A673 (cell line): ENCODE results near the gene CD180.

Experiments used
- CTCF ChIP-seq: fragments of 300-800, 200-600 bp; sonication (generic); conservative IDR thresholded peaks from 2 replicates; pipeline ENCODE4 v1.5.1; 2017; ENCODE audit warnings: low read depth, mild to moderate bottlenecking, antibody characterized with exemption, low read length, moderate library complexity, mixed read lengths
- EZH2 ChIP-seq: fragments of 200-600 bp; sonication (generic); IDR thresholded peaks from 2 replicates; pipeline ENCODE4 v1.6.1; 2017; ENCODE audit warnings: borderline replicate concordance, low read depth, mild to moderate bottlenecking, mixed read lengths, antibody characterized with exemption, low read length; ENCODE audit not compliant: poor library complexity, severe bottlenecking

- TF ChIP-seq CTCF: no peak
- no peak for TF ChIP-seq EZH2
These were observed 14.9 kb downstream of the CD180 start for GRCh38 chr5:67181648-67182221.
